Thymus (tissue), 11 donors: Measurements from ENCODE around the gene ASTN1. TPM values are rescaled to one million over a fixed set of nuclear protein-coding genes. Genes with fewer than 3 reads are reported as not detected.

ENCODE experiments used
- DNase-seq, 9 donors: peaks; one replicate each; pipeline ENCODE4 v3.0.0-alpha.2; 2013; ENCODE audit warnings: low spot score in 9 of 9, low read depth in 6 of 9, missing footprints in 1 of 9
- H3K27ac ChIP-seq, 2 donors: one replicate each; pipeline ENCODE4 v1.5.1; 2013; ENCODE audit warnings: control low read depth in 1 of 2, low read depth in 1 of 2, low read length in 1 of 2, mild to moderate bottlenecking in 1 of 2, moderate library complexity in 1 of 2
- H3K27me3 ChIP-seq, 2 donors: one replicate each; pipeline ENCODE4 v1.5.1; 2013; ENCODE audit warnings: low read length in 1 of 2; ENCODE audit not compliant: control insufficient read depth in 2 of 2, insufficient read depth in 1 of 2
- H3K36me3 ChIP-seq, 2 donors: one replicate each; pipeline ENCODE4 v1.5.1; 2013; ENCODE audit warnings: low read length in 1 of 2, mild to moderate bottlenecking in 1 of 2, moderate library complexity in 1 of 2; ENCODE audit not compliant: control insufficient read depth in 2 of 2, insufficient read depth in 2 of 2
- H3K4me1 ChIP-seq, 2 donors: one replicate each; pipeline ENCODE4 v1.5.1; 2013; ENCODE audit warnings: low read length in 2 of 2; ENCODE audit not compliant: control insufficient read depth in 2 of 2, insufficient read depth in 2 of 2
- H3K4me3 ChIP-seq, 2 donors: one replicate each; pipeline ENCODE4 v1.5.1; 2013; ENCODE audit warnings: low read length in 2 of 2, control low read depth in 1 of 2, mild to moderate bottlenecking in 1 of 2
- H3K9me3 ChIP-seq, 2 donors: one replicate each; pipeline ENCODE4 v1.5.1; 2013; ENCODE audit warnings: low read length in 1 of 2, mild to moderate bottlenecking in 1 of 2; ENCODE audit not compliant: control insufficient read depth in 2 of 2, insufficient read depth in 1 of 2
- WGBS: extraction: QIAGEN DNeasy Blood & Tissue Kit; methylation state at CpG from one replicate; pipeline ENCODE4 v1.1.7; 2013; 5-methylcytosine and 5-hydroxymethylcytosine counted together
- polyA plus RNA-seq: library from polyadenylated mRNA; stranded (reverse); fragments of 200-250 nt; gene quantifications from one replicate; pipeline ENCODE4 v1.2.3, GENCODE V29; 2013
- total RNA-seq: library from RNA; stranded (reverse); fragments of 120-200 nt; gene quantifications from one replicate; pipeline ENCODE4 v1.2.4, GENCODE V29; 2013
- donor health status: healthy.

The ASTN1 gene
- total and polyA plus RNA-seq, 2 donors = 0.09 to 0.24 TPM

- WGBS = 96% methylated on average over 5 of the region's 5 CpGs
- Histone ChIP-seq H3K27ac (no peak overlapping the region), H3K4me1 (no peaks in the 10 kb centered on the region), H3K27me3 (no peaks in the 10 kb centered on the region), H3K36me3 (no peaks in the 10 kb centered on the region), H3K4me3 (no peak overlapping the region), H3K9me3 (no peaks in the 10 kb centered on the region)
- no peak for DNase-seq
Measured at GRCh38 chr1:176925223-176925622, 239.3 kb downstream of the ASTN1 start.

- H3K4me1 ChIP-seq = no peaks in the 10 kb centered on the region
- no peak overlapping the region for H3K4me3 ChIP-seq
- no peaks in the 10 kb centered on the region for H3K36me3 ChIP-seq
- DNase-seq = no peak
- no peaks in the 10 kb centered on the region for H3K9me3 ChIP-seq
- no peaks in the 10 kb centered on the region for H3K27me3 ChIP-seq
- no peak overlapping the region for H3K27ac ChIP-seq
- WGBS = 99% methylated on average over 1 of the region's 1 CpG
Measured at GRCh38 chr1:176923283-176923682, 241.2 kb downstream of the ASTN1 start.

- H3K4me3 ChIP-seq = no peak overlapping the region
- no peak overlapping the region for H3K27ac ChIP-seq
- H3K4me1 ChIP-seq = no peaks in the 10 kb centered on the region
- 87% methylated on average over 8 of the region's 8 CpGs for WGBS
- no peak for DNase-seq
- no peaks in the 10 kb centered on the region for H3K36me3 ChIP-seq
- H3K9me3 ChIP-seq = no peaks in the 10 kb centered on the region
- H3K27me3 ChIP-seq = no peaks in the 10 kb centered on the region
Measured at GRCh38 chr1:176919386-176920378, 244.8 kb downstream of the ASTN1 start.

- Histone ChIP-seq H3K4me3 (no peak overlapping the region), H3K27ac (no peak overlapping the region), H3K27me3 (no peaks in the 10 kb centered on the region), H3K36me3 (no peaks in the 10 kb centered on the region), H3K9me3 (no peaks in the 10 kb centered on the region), H3K4me1 (no peaks in the 10 kb centered on the region)
- 90% methylated on average over 7 of the region's 7 CpGs for WGBS
- no peak for DNase-seq
Measured at GRCh38 chr1:176905648-176906047, 258.9 kb downstream of the ASTN1 start.

- no peak overlapping the region for H3K4me3 ChIP-seq
- H3K4me1 ChIP-seq = no peaks in the 10 kb centered on the region
- no peak for DNase-seq
- H3K27ac ChIP-seq = no peak overlapping the region
- H3K36me3 ChIP-seq = no peaks in the 10 kb centered on the region
- H3K27me3 ChIP-seq = no peaks in the 10 kb centered on the region
- 42% methylated on average over 19 of the region's 19 CpGs for WGBS
- H3K9me3 ChIP-seq = no peaks in the 10 kb centered on the region
Measured at GRCh38 chr1:176904057-176904751, 260.3 kb downstream of the ASTN1 start.

- WGBS = 90% methylated on average over 4 of the region's 4 CpGs
- no peak for DNase-seq
Measured at GRCh38 chr1:176903474-176903873, 261.0 kb downstream of the ASTN1 start.

GRCh38 chr1:176899321-176899720 lies 265.2 kb downstream of the ASTN1 start:
- no peak for DNase-seq
- 84% methylated on average over 2 of the region's 2 CpGs for WGBS
- H3K4me1 ChIP-seq = no peaks in the 10 kb centered on the region
- no peak overlapping the region for H3K4me3 ChIP-seq
- no peaks in the 10 kb centered on the region for H3K9me3 ChIP-seq
- H3K36me3 ChIP-seq = no peaks in the 10 kb centered on the region
- H3K27ac ChIP-seq = no peak overlapping the region
- no peaks in the 10 kb centered on the region for H3K27me3 ChIP-seq

More at GRCh38 chr1:176903474-176903873, 261.0 kb downstream of the ASTN1 start:
- no peaks in the 10 kb centered on the region for H3K4me1 ChIP-seq
- H3K4me3 ChIP-seq = no peak overlapping the region
- no peak overlapping the region for H3K27ac ChIP-seq
- H3K36me3 ChIP-seq = no peaks in the 10 kb centered on the region
- no peaks in the 10 kb centered on the region for H3K27me3 ChIP-seq
- no peaks in the 10 kb centered on the region for H3K9me3 ChIP-seq

GRCh38 chr1:176897350-176898236 lies 266.9 kb downstream of the ASTN1 start:
- Histone ChIP-seq H3K4me1 (no peaks in the 10 kb centered on the region), H3K27ac (no peak overlapping the region), H3K9me3 (no peaks in the 10 kb centered on the region), H3K36me3 (no peaks in the 10 kb centered on the region), H3K27me3 (no peaks in the 10 kb centered on the region), H3K4me3 (no peak overlapping the region)
- peak in 7 of 9 donors; percentile 2 to 53 (median 25) for DNase-seq
- 5% methylated on average over 25 of the region's 25 CpGs for WGBS
